D721Med (cell line): ENCODE results near the gene SNIP1.

Experiments
- DNase-seq: peaks from one replicate; pipeline ENCODE4 v3.0.0; 2011; ENCODE audit warnings: low spot score; ENCODE audit not compliant: insufficient read length
- FAIRE-seq: peaks from 2 replicates; lab custom pipeline; 2011; peaks lifted over from hg19 to GRCh38; lab: Jason Lieb, UNC
- TF ChIP-seq, protein P1 (sequence below): IDR thresholded peaks from 2 replicates; pipeline ENCODE4 v1.5.1; 2012; ENCODE audit warnings: mild to moderate bottlenecking, control low read depth; ENCODE audit not compliant: insufficient read depth; ENCODE audit errors: missing control alignments

SNIP1 gene, protein sequence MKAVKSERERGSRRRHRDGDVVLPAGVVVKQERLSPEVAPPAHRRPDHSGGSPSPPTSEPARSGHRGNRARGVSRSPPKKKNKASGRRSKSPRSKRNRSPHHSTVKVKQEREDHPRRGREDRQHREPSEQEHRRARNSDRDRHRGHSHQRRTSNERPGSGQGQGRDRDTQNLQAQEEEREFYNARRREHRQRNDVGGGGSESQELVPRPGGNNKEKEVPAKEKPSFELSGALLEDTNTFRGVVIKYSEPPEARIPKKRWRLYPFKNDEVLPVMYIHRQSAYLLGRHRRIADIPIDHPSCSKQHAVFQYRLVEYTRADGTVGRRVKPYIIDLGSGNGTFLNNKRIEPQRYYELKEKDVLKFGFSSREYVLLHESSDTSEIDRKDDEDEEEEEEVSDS

DNA sequence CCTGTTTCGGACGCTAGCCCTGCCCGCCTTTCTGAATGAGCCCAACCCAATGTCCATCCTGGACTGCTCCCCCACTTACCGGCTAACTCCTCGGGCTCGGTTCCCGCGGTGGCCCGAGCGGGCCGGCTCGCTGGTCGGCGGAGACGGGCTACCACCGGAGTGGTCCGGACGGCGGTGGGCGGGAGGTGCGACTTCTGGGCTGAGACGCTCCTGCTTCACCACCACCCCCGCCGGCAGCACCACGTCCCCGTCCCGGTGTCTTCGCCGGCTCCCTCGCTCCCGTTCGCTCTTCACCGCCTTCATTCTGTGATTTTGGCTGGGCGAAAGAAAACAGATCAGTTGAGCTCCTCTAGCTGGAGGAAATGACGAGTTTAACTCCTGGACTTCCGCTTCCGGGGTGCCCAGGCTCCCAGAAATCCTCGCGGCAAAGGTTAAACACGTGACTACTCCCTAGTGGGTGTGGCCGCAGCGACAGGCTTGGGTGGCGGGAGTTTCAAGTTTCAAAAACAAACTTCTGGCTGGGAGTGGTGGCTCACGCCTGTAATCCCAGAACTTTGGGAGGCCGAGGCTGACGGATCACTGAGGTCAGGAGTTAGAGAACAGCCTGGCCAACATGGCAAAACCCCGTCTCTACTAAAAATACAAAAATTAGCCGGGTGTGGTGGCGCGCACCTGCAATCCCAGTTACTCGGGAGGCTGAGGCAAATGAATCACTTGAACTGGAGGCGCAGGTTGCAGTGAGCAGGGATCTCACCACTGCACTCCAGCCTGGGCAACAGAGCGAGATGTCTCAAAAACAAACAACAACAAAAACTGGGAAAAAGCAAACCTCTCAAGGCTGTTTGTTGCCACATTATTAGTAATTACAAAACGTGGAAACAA is at the start of gene SNIP1:
SNIP1 (minus strand) TSS at position 367 of the 882 bp plus-strand sequence; CDS start at position 303, 64 bp downstream.
- no peak for FAIRE-seq
- peak; percentile 89 for DNase-seq
- TF ChIP-seq, protein P1, sequence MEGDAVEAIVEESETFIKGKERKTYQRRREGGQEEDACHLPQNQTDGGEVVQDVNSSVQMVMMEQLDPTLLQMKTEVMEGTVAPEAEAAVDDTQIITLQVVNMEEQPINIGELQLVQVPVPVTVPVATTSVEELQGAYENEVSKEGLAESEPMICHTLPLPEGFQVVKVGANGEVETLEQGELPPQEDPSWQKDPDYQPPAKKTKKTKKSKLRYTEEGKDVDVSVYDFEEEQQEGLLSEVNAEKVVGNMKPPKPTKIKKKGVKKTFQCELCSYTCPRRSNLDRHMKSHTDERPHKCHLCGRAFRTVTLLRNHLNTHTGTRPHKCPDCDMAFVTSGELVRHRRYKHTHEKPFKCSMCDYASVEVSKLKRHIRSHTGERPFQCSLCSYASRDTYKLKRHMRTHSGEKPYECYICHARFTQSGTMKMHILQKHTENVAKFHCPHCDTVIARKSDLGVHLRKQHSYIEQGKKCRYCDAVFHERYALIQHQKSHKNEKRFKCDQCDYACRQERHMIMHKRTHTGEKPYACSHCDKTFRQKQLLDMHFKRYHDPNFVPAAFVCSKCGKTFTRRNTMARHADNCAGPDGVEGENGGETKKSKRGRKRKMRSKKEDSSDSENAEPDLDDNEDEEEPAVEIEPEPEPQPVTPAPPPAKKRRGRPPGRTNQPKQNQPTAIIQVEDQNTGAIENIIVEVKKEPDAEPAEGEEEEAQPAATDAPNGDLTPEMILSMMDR = no peak

DNA sequence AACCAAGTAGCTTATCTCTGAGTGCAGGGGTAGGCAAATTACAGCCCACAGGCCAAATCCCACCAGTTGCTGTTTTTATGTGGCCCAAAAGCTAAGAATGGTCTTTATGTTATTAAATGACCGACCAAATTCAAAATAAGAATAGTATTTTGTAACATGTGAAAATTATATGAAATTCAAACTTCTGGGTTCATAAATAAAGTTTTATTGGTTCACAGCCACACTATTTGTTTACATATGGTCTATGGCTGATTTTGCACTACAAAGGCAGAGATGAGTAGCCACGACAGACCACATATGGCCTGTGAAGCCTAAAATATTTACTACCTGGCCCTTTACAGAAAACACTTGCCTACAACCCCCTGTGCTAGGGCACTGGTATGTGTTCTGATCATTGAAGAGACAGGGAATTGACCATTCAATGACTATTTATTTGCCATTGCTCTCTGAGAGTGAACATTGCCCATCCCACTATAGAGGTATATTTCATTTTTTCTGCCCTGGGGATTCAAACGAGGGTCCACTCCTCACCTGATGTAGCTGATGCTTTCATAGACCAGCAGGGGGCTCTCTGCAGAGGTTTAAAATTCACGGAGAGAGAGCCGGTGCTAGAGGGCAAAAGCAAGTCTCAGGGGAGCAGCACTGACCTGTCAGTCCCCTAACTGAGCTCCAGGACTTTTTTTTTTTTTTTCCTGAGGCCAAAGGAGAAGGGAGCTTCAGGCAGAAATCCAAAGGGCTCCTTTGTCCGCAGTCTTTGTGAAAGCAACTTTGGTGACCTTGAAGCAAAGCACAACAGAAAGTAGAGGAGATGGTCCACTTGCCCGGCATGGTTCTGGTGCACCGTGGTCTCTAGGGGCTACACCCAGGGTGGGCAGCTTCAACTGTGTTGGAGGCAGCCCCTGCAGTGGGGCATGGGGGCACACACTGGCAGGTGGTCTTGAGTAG is 48.9 kb upstream of the SNIP1 start:
- TF ChIP-seq, protein P1 = peak; percentile 69
- FAIRE-seq (peak; percentile 44), DNase-seq (peak; percentile 66)

DNA sequence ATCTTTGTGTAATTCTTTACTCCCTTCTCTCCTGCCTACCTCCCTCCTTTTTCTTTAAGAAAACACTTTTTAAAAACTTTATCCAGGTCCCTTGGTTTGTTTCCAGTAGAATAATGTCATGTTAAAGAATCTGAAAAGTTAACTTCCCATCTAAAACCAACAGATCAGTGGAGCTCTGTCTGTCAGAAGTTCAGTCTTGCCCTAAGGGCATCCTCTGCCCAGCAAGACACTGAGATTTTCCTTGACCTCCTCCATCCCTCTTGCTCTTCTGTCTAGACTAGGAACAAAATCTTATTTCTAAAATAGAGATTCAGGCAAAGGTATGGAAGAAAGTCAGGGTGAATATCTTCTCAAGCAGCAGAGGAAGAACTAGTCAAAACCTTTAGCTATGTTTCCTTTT is 47.3 kb upstream of the SNIP1 start:
- no peak for FAIRE-seq
- DNase-seq = no peak
- TF ChIP-seq, protein P1 = no peak

DNA sequence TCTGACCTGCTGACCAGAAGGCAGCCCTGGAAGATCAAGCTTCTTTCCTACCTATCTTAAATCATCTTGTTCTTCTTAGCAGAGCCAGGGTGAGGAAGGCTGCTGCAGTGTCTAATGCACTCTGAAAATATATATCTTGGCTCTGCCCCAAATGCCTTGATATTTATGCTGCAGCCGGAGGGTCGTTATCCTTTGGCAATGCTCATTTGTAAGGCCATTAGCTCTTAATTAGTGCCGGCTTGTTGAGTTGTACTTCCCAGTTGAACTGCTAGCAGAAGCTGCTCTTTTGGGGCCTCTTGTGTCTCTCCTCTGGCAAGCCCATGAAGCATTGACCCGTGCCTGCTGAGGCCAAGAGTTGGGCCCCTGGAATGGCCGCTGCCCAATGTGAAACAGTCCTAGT is 45.8 kb upstream of the SNIP1 start:
- no peak for FAIRE-seq
- TF ChIP-seq, protein P1 = no peak

GRCh38 chr1:37596182-37596667 is 42.1 kb upstream of the SNIP1 start:
- no peak for FAIRE-seq
- TF ChIP-seq, protein P1 = no peak
- DNase-seq = no peak

More for the DNA sequence above, 45.8 kb upstream of the SNIP1 start:
- no peak for DNase-seq

GRCh38 chr1:37595440-37596181 is 41.5 kb upstream of the SNIP1 start, which contains the start of gene GNL2:
GNL2 (minus strand) TSS chr1:37595937; CDS start chr1:37595822, 115 bp downstream.
- no peak for FAIRE-seq

More at GRCh38 chr1:37595440-37596181, 41.5 kb upstream of the SNIP1 start, which contains the start of gene GNL2:
- peak; percentile 91 for DNase-seq
- TF ChIP-seq, protein P1 = no peak
